ENCODE data around the gene KCNJ10.
"Not testable (repeated sequence)": the region's sequence is repeated elsewhere in the genome, so short reads cannot be mapped to it uniquely, and the experiment has no call there.

KCNJ10 gene

GRCh38 chr1:160069460-160070231 lies at the start of gene KCNJ10:
Gene KCNJ10 (minus strand): TSS chr1:160070160. CDS start chr1:160042532, 27,628 bp downstream.
- no peak for DNase-seq (ENCODE audit: low read depth in 3 of 3)

- DNase-seq (ENCODE audit: low read depth in 3 of 3): no peak
Measured at GRCh38 chr1:160118928-160119327, 49.0 kb upstream of the KCNJ10 start.

- no peak for DNase-seq (ENCODE audit: low read depth in 3 of 3)
Measured at GRCh38 chr1:160117709-160118183, 47.8 kb upstream of the KCNJ10 start.

GRCh38 chr1:160117300-160117699 lies 47.3 kb upstream of the KCNJ10 start:
- DNase-seq (ENCODE audit: low read depth in 3 of 3): no peak

GRCh38 chr1:160116283-160117147 lies 46.6 kb upstream of the KCNJ10 start:
- DNase-seq (ENCODE audit: low read depth in 3 of 3): no peak

- no peak for DNase-seq (ENCODE audit: low read depth in 3 of 3)
Measured at GRCh38 chr1:160115545-160116282, 45.8 kb upstream of the KCNJ10 start, which contains the start of gene ATP1A2. Gene ATP1A2 (plus strand): TSS chr1:160115759. CDS start chr1:160115862, 103 bp downstream.

- DNase-seq (ENCODE audit: low read depth in 3 of 3): no peak
Measured at GRCh38 chr1:160114085-160114484, 44.1 kb upstream of the KCNJ10 start.

- DNase-seq (ENCODE audit: low read depth in 3 of 3): no peak
Measured at GRCh38 chr1:160113407-160113806, 43.4 kb upstream of the KCNJ10 start.

- no peak for DNase-seq (ENCODE audit: low read depth in 3 of 3)
Measured at GRCh38 chr1:160112357-160112756, 42.4 kb upstream of the KCNJ10 start.

- DNase-seq (ENCODE audit: low read depth in 3 of 3): not testable (repeated sequence)
Measured at GRCh38 chr1:160111462-160111861, 41.5 kb upstream of the KCNJ10 start.

GRCh38 chr1:160109686-160110085 lies 39.7 kb upstream of the KCNJ10 start:
- no peak for DNase-seq (ENCODE audit: low read depth in 3 of 3)

GRCh38 chr1:160108888-160109662 lies 39.1 kb upstream of the KCNJ10 start:
- peak in 1 of 3 experiments; percentile 25 for DNase-seq (ENCODE audit: low read depth in 3 of 3)

- no peak for DNase-seq (ENCODE audit: low read depth in 3 of 3)
Measured at GRCh38 chr1:160107512-160107911, 37.6 kb upstream of the KCNJ10 start.

- DNase-seq (ENCODE audit: low read depth in 3 of 3): no peak
Measured at GRCh38 chr1:160105155-160105554, 35.2 kb upstream of the KCNJ10 start.

GRCh38 chr1:160104486-160104885 lies 34.5 kb upstream of the KCNJ10 start:
- DNase-seq (ENCODE audit: low read depth in 3 of 3): no peak

GRCh38 chr1:160103658-160104408 lies 33.9 kb upstream of the KCNJ10 start:
- no peak for DNase-seq (ENCODE audit: low read depth in 3 of 3)

- no peak for DNase-seq (ENCODE audit: low read depth in 3 of 3)
Measured at GRCh38 chr1:160101717-160102522, 32.0 kb upstream of the KCNJ10 start.

GRCh38 chr1:160101037-160101716 lies 31.2 kb upstream of the KCNJ10 start:
- DNase-seq (ENCODE audit: low read depth in 3 of 3): peak; percentile 59 to 68 (median 59)
